OCI-LY1 (cell line): ENCODE data around the gene MRPL10.

Source experiments
- H2AFZ ChIP-seq: fragments of 200-600 bp; sonication (generic), shearing (Covaris generic); 2 replicates; pipeline ENCODE4 v1.6.0; 2014; ENCODE audit warnings: antibody characterized with exemption, mild to moderate bottlenecking, low read length
- H3F3A ChIP-seq: fragments of 200-600 bp; sonication (generic), shearing (Covaris generic); 2 replicates; pipeline ENCODE4 v1.6.0; 2014; ENCODE audit warnings: mild to moderate bottlenecking, antibody characterized with exemption, low read length, moderate library complexity; ENCODE audit not compliant: insufficient read depth
- H3K27ac ChIP-seq: fragments of 200-600 bp; sonication (generic); 2 replicates; pipeline ENCODE4 v1.5.1; 2014; ENCODE audit warnings: low read length, mixed run types, mild to moderate bottlenecking, low read depth; ENCODE audit not compliant: poor library complexity, severe bottlenecking
- H3K27me3 ChIP-seq: fragments of 200-600 bp; sonication (generic); 2 replicates; pipeline ENCODE4 v1.6.0; 2014; ENCODE audit warnings: antibody characterized with exemption, mild to moderate bottlenecking, low read length, moderate library complexity; ENCODE audit not compliant: insufficient read depth
- H3K36me3 ChIP-seq: fragments of 200-600 bp; sonication (generic); 2 replicates; pipeline ENCODE4 v1.6.1; 2014; ENCODE audit warnings: mild to moderate bottlenecking, antibody characterized with exemption, low read length, moderate library complexity, mixed read lengths; ENCODE audit not compliant: insufficient read depth
- H3K4me1 ChIP-seq: fragments of 200-600 bp; sonication (generic); 2 replicates; pipeline ENCODE4 v1.5.1; 2014; ENCODE audit warnings: mild to moderate bottlenecking, low read length, moderate library complexity; ENCODE audit not compliant: insufficient read depth, severe bottlenecking
- H3K4me2 ChIP-seq: fragments of 200-600 bp; sonication (generic), shearing (Covaris generic); 2 replicates; pipeline ENCODE4 v1.6.1; 2014; ENCODE audit warnings: low read length
- H3K4me3 ChIP-seq: fragments of 200-600 bp; sonication (generic); 2 replicates; pipeline ENCODE4 v1.5.1; 2014; ENCODE audit warnings: low read length, low read depth, mild to moderate bottlenecking, mixed read lengths; ENCODE audit not compliant: poor library complexity, severe bottlenecking
- H3K79me2 ChIP-seq: fragments of 200-600 bp; shearing (Covaris generic); 2 replicates; pipeline ENCODE4 v1.6.1; 2016; ENCODE audit warnings: mixed run types, low read length, mixed read lengths; ENCODE audit not compliant: insufficient read depth
- H3K9ac ChIP-seq: fragments of 200-600 bp; sonication (generic), shearing (Covaris generic); 2 replicates; pipeline ENCODE4 v1.6.1; 2014; ENCODE audit warnings: mild to moderate bottlenecking, low read length, mixed read lengths
- H3K9me2 ChIP-seq: fragments of 200-600 bp; sonication (generic), shearing (Covaris generic); 2 replicates; pipeline ENCODE4 v1.6.1; 2014; ENCODE audit warnings: low read depth, mild to moderate bottlenecking, low read length, mixed read lengths
- H3K9me3 ChIP-seq: fragments of 200-600 bp; shearing (Covaris generic); 2 replicates; pipeline ENCODE4 v1.6.1; 2014; ENCODE audit warnings: low read length, mixed read lengths
- H4K20me1 ChIP-seq: fragments of 200-600 bp; sonication (generic), shearing (Covaris generic); 2 replicates; pipeline ENCODE4 v1.6.0; 2016; ENCODE audit warnings: mild to moderate bottlenecking, low read length; ENCODE audit not compliant: insufficient read depth
- EZH2 ChIP-seq: fragments of 200-600 bp; sonication (generic), shearing (Covaris generic); IDR thresholded peaks from 2 replicates; pipeline ENCODE4 v1.8.0; 2017; ENCODE audit warnings: borderline replicate concordance, mixed run types, mild to moderate bottlenecking, antibody characterized with exemption, low read length, moderate library complexity, mixed read lengths
- TF ChIP-seq, protein P1 (sequence below): fragments of 200-600 bp; sonication (generic), shearing (Covaris generic); IDR thresholded peaks from 2 replicates; pipeline ENCODE4 v1.5.1; 2017; ENCODE audit warnings: mild to moderate bottlenecking, antibody characterized with exemption, low read length, moderate library complexity, mixed read lengths

MRPL10 gene

DNA sequence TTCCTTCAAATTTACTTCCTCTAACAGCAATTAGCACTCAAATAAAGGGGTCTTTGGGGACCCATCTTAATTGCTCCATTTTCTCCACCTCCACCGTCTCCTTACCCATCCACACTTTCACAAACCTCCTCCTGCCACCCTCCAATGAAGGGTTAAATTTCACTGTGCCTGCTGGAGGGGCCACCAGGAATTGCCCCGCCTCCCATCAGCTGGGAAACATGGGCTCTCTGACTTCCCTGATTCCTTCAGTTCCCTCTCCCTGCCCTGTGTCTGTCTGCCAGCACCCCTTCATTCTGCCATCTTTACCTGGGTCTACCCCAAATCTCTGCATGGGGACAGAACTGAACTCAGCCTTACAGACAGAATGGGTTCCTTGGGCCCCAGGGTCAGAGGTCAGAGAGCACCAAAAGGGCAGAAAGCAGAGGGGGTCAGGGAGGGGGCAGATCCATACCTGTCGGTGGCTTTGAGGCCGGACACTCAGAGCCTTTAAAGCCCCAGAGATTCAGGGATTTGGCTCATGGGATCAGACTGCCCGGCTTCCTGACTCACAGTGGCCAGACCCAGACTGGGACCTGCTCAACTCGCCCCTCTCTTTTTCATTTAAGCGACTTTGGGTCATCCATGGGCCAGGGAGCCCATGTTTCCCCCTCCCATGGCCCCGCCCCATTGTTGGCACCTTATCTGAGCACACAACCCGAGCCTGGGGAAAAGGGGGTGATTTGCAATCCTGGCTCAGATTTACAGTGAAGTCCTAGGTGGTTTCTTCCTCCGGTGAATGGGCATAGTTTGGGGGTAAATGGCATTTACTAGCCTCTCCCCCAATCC, 47.1 kb upstream of the MRPL10 start:
- Histone ChIP-seq H3F3A (no peaks in the 10 kb centered on the region), H2AFZ (no peak overlapping the region), H3K4me1 (no peaks in the 10 kb centered on the region), H3K9me3 (no peaks in the 10 kb centered on the region), H3K36me3 (no peaks in the 10 kb centered on the region), H3K9me2 (no peaks in the 10 kb centered on the region), H3K4me3 (no peak overlapping the region), H3K9ac (no peak overlapping the region), H3K27ac (no peak overlapping the region), H3K79me2 (no peaks in the 10 kb centered on the region), H3K4me2 (no peak overlapping the region), H4K20me1 (no peaks in the 10 kb centered on the region), H3K27me3 (no peaks in the 10 kb centered on the region; the same call in 1 of the 2 replicates)
- no peak for TF ChIP-seq EZH2
- TF ChIP-seq, protein P1, sequence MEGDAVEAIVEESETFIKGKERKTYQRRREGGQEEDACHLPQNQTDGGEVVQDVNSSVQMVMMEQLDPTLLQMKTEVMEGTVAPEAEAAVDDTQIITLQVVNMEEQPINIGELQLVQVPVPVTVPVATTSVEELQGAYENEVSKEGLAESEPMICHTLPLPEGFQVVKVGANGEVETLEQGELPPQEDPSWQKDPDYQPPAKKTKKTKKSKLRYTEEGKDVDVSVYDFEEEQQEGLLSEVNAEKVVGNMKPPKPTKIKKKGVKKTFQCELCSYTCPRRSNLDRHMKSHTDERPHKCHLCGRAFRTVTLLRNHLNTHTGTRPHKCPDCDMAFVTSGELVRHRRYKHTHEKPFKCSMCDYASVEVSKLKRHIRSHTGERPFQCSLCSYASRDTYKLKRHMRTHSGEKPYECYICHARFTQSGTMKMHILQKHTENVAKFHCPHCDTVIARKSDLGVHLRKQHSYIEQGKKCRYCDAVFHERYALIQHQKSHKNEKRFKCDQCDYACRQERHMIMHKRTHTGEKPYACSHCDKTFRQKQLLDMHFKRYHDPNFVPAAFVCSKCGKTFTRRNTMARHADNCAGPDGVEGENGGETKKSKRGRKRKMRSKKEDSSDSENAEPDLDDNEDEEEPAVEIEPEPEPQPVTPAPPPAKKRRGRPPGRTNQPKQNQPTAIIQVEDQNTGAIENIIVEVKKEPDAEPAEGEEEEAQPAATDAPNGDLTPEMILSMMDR: no peak

DNA sequence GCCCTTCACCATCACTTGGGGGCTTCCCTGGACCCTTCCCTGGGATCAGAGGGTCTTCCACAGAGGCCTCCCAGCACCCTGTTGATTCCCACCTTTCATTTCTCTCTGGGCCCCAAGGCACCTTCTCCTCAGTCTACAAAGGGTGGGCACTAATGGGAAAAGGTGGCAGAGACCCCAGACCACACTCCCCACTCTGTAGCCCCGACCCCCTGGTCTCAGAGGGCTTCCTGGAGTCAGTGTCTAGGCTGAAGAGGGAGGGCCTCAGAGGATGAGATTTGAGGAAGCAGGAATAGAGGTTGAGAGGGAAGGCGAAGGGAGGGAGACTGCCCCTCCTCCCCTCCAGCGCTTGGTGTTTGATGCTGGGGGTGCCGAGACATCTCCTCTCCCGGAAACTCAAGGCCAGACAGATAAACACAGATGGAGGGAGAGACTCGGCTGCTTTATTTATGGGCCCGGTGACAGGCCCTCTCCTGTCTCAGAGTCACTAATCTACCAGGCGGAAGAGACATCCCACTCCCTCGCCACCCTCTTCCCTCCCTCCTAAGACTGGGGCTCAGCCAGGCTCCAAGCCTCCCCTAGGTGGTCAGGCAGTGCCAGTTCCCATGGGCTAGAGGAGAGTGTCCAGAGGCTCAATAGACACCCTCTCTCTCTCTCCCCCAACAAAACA, 46.2 kb upstream of the MRPL10 start:
- no peaks in the 10 kb centered on the region for H4K20me1 ChIP-seq
- H3K27me3 ChIP-seq: no peaks in the 10 kb centered on the region; the same call in 1 of the 2 replicates
- H3K36me3 ChIP-seq: no peaks in the 10 kb centered on the region
- no peak overlapping the region for H3K9ac ChIP-seq
- TF ChIP-seq, protein P1: no peak
- no peak for TF ChIP-seq EZH2
- no peak overlapping the region for H3K27ac ChIP-seq
- no peaks in the 10 kb centered on the region for H3K79me2 ChIP-seq
- no peak overlapping the region for H2AFZ ChIP-seq
- H3K9me3 ChIP-seq: no peaks in the 10 kb centered on the region
- no peaks in the 10 kb centered on the region for H3F3A ChIP-seq
- no peaks in the 10 kb centered on the region for H3K4me1 ChIP-seq
- no peaks in the 10 kb centered on the region for H3K9me2 ChIP-seq
- no peak overlapping the region for H3K4me3 ChIP-seq
- no peak overlapping the region for H3K4me2 ChIP-seq

DNA sequence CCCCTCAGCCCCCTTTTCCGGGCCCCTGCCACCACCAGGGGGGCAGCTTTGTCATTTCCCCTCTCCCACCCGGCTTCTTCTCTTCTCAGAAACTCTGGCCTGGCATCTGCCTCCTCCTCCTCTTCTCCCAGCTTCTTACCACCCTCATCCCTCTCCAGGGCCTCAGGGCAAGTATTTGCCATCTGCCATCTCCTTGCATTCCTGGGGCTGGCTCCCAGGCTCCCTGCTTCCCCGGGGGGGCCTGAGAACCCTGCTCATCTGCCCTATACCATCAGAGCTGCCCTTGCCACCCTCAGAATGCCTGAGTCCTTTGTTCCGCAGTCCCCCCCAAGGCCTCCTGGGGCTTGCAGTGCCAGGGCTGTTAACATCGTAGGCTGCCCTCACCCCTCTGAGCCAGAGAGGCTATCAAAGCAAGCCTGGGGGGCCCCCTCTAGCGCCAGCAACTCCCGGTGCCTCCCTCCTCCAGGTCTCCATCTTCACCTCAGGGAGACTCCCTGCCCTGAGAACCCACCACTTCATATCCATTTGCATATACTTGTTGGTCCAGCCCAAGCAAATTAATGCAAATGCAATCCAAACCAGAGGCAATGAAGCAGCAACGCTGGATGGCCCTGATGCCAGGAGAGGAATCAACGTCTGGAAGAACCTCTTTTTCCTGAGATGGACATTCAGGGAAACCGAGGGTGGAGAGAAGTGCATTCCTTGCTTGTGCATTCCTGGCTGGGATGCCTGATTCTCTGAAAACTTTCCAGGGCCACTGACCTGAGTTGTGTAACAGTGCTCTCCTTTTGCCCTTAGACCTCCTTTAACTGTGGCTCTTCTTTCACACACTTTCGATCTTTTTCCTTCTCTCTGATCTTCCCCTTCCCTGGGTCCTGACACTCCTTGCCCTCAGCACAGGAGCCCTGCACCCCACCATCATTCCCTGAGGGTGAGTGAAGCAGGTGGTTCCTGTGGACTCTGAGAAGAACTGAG, 44.0 kb upstream of the MRPL10 start:
- H3K79me2 ChIP-seq: no peaks in the 10 kb centered on the region
- no peak overlapping the region for H3K4me2 ChIP-seq
- no peaks in the 10 kb centered on the region; the same call in 1 of the 2 replicates for H3K27me3 ChIP-seq
- H3K27ac ChIP-seq: no peak overlapping the region
- H3K36me3 ChIP-seq: no peaks in the 10 kb centered on the region
- no peak overlapping the region for H3K9ac ChIP-seq
- H4K20me1 ChIP-seq: no peaks in the 10 kb centered on the region
- no peaks in the 10 kb centered on the region for H3K9me3 ChIP-seq
- TF ChIP-seq EZH2: no peak
- TF ChIP-seq, protein P1: no peak
- no peaks in the 10 kb centered on the region for H3K9me2 ChIP-seq
- H3K4me3 ChIP-seq: no peak overlapping the region
- no peak overlapping the region for H2AFZ ChIP-seq
- no peaks in the 10 kb centered on the region for H3K4me1 ChIP-seq
- no peaks in the 10 kb centered on the region for H3F3A ChIP-seq
